HG02870 (cell line): ENCODE measurements around the gene MBD4.
A peak's percentile ranks its signal among the peaks of the same experiment; 100 is the strongest.
"Not testable (repeated sequence)": the region's sequence is repeated elsewhere in the genome, so short reads cannot be mapped to it uniquely, and the experiment has no call there.

Experiments used
- ATAC-seq: cut with Tn5 transposase; IDR thresholded peaks from one replicate; pipeline ENCODE4 v1.9.1; 2021; ENCODE audit warnings: mild to moderate bottlenecking, moderate library complexity; ENCODE audit not compliant: unreplicated experiment

The MBD4 gene

DNA sequence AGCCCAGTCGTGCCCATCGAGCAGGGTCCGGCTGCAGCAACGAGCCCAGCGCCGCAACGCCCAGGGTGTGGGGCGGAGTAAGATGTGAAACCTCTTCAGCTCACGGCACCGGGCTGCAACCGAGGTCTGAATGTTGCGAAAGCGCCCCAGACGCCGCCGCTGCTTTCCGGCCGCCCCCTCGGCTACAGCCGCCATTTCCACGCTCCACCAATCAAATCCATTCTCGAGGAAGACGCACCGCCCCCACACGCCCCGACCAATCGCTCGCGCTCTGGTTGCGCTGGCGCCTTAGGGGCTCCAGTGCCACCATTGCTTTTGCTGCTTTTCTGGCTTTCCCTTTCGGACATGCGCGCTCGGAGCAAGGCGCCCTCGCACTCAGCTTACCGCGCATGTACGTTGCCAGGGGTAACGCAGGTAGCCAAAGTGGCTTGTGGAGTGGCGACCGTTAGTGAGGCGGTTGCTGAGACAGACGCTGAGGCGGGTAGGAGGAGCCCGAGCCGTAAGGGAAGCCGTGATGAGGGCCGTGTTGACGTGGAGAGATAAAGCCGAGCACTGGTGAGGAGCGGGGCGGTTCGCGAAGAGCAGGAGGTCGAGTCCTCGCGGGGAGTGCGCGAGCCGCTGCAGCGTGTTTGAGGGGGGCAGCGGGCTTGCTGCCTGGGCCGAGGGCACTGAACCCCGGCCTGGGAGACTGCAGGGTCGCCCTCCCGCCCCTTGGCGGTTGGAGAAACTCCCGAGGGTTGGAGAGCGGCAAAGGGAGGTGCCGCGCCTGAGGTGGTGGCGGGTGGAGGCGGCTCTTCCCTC, at the start of gene MBD4, which contains the start of gene IFT122:
MBD4 (minus strand) TSS at position 132 of the 801 bp plus-strand sequence; CDS start at position 17, 115 bp downstream.
IFT122 (plus strand) TSS at position 408 of the 801 bp plus-strand sequence; CDS start at position 515, 107 bp downstream.
- peak; percentile 84 for ATAC-seq

- not testable (repeated sequence) for ATAC-seq
These were observed 49.5 kb upstream of the MBD4 start for GRCh38 chr3:129489258-129489657.

- not testable (repeated sequence) for ATAC-seq
These were observed 48.2 kb upstream of the MBD4 start for GRCh38 chr3:129487868-129488335.

- ATAC-seq, result no peak
These were observed 47.6 kb upstream of the MBD4 start for GRCh38 chr3:129487183-129487867.

- no peak for ATAC-seq
These were observed 46.9 kb upstream of the MBD4 start for GRCh38 chr3:129486664-129487035.

DNA sequence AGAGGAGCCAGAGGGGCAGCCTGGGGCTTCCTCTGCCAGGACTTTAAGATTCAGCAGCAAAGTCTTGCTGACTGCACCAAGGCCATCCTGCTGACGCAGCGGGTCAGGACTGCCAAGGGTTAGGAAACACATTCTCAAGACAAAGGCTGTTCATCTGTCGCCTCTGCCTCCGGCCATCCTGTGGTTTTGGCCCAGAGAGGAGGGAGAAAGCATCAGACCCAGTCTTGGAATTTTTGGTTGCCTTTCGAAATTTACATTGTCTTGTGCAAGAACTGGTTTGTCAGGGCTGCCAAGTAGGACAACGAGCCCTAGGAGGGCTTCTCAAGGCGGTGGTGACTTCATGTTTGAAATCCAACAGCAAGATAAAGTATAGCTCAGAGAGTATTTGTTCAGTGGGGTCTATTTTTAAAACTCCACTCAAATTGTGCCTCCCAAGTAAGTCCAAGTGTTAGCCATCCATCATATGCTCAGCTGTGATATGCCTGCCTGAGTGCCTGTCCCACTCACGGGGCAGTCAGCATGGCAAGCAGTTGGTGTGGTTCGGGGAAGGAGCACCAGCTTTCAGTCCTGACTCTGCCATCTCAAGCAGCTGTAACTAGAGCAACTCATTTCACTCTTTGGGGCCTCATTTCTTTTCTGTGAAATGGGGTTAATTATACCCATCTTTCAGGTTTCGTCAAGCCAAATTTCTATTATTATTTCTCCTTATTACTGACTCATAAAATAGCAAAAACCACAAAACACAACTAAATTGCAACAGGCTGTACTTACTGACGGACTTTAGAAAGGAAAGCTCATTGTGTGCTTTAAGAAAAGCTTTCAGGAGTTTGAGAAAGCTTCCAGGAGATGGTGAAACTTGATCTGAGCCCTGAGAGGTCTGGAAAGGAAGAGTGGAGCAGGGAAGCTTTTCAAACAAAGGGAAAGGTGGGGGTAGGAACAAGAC, 46.2 kb upstream of the MBD4 start:
- ATAC-seq, result no peak

DNA sequence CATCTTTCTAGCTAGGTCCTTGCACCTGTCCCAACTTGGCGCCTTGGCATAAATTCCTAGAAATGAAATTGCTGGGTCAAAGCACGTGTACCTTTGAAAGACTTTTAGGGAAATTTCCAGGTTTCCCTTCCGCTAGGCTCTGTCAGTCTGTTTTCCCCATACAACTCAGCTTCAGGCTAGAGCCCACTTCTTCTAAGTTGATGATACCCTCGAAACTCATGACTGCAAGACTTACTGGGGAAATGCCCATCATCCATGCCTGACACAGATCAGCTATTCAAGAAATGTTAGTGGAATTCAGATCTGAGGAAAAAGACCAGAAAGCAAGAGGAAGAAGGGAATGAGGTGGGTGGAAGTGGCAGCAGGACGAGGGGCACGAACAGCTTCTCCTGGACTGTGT, 45.4 kb upstream of the MBD4 start:
- ATAC-seq, result not testable (repeated sequence)

DNA sequence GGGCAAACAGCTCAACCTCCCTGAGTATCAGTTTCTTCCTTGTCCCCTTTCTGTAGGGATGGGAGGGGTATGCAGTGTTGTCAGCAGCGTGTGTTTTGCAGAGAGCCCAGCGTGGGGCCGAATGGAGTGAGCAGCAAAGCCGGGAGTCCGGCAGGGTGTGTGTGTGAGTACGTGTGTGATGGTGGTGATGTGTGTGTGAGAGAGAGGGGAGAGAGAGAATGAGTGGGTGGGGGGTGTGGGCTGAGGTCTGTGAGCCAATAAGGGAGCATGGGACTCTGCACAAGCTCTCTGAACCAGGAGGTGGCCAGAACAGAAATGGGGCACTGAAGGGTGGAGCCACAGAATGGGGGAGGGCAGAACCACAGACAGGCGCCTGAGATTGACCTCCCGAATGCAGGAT, 44.1 kb upstream of the MBD4 start:
- no peak for ATAC-seq

DNA sequence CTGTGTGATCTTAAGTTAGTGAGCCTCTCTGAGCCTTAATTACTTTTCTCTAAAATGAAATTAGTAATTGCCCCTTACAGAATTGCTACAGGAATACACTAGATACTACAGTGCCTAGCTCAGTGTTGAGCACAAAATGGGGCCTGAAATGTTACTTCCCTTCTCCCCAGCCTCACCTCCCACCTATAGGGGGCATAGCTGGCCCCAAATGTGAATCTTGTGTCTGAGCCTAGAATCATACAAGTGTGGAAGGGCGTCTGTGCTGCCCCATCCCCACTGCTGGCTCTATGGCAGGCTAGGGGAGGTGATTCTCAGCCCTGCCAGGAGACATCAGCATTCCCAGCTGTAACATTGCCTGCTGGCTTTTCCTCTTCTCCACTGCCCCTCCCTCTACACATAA, 43.0 kb upstream of the MBD4 start:
- no peak for ATAC-seq

DNA sequence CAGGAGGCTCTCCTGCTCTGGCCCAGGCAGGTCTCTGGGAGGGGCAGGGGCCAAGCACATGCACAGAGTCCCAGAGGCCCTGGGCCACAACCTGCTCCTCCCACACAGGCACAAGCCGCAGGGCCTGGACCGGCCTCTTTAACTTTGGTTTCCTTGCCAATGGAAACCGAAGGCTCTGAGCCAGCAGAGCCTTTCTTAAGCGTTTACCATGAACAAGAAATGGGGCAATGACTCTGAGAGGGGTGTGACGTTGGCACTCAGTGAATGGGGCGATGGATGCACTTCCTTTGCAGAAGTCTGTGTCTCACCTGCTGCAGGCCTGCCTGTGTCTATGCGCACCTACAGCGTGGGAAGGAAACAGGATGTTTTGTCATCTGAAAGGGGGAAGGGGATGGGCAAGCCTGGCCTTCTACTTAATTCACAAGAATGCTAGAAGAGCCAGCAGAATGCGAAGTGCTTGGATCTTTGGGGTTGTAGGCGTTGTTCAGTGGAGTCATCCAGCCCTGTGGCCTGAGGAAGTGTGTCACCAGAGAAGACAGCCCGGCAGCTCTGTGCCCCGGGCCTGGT, 42.1 kb upstream of the MBD4 start:
- no peak for ATAC-seq

DNA sequence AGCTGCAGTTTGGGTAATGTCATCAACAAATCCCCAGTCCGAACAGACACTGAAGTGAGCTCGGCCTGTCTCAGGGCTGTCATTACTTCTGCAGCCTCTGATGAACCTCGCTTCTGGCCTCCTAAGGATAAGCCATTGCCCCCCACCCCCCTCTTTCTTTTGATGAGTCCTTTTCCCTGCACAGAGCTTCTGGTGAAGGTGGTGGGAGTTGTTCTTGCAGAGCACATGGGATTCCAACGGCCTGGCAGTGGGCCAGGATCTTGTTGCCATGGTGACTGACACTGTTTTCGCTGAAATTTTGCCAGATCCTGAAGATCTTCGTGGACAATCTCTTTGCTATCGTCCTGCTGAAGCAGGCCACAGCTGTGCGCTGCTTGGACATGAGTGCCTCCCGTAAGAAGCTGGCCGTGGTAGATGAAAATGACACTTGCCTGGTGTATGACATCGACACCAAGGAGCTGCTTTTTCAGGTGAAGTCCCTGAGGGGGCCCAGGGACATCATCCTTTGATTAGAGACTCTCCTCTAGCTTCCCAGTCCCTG, 41.5 kb upstream of the MBD4 start:
- ATAC-seq, result not testable (repeated sequence)

DNA sequence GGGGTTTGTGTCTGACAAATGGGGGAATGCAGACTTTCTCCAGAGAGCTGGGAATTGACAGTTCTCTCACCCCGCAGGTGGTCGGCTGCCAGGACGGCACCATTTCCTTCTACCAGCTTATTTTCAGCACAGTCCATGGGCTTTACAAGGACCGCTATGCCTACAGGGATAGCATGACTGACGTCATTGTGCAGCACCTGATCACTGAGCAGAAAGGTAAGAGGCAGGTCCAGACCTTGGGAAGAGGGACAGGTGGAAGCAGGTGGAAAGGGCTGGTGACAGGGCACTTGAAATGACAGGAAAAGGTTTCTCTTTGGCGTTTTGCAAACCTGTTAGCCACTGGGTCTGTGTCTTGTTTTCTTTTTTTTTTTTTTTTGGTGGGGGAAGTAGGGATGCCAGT, 36.8 kb upstream of the MBD4 start:
- ATAC-seq, result no peak

DNA sequence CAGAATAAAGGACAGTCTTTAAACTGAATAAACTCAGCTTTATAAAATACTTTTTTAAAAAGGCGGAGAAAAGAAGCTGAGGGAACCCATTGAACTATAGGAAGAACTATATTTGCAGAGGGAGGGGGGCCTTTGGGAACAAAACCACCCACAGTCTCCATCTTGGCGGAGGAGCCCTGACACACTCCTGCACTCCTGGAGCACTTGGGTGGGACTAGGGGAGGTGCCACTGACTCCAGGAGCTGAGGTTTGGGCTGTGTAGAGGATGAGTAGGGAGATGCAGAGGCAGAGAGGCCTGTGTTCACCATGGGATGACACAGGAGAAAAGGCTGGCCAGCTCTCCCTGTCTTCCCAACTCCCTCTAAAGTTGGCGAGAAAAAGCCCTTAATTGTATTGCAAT, 36.1 kb upstream of the MBD4 start:
- no peak for ATAC-seq

DNA sequence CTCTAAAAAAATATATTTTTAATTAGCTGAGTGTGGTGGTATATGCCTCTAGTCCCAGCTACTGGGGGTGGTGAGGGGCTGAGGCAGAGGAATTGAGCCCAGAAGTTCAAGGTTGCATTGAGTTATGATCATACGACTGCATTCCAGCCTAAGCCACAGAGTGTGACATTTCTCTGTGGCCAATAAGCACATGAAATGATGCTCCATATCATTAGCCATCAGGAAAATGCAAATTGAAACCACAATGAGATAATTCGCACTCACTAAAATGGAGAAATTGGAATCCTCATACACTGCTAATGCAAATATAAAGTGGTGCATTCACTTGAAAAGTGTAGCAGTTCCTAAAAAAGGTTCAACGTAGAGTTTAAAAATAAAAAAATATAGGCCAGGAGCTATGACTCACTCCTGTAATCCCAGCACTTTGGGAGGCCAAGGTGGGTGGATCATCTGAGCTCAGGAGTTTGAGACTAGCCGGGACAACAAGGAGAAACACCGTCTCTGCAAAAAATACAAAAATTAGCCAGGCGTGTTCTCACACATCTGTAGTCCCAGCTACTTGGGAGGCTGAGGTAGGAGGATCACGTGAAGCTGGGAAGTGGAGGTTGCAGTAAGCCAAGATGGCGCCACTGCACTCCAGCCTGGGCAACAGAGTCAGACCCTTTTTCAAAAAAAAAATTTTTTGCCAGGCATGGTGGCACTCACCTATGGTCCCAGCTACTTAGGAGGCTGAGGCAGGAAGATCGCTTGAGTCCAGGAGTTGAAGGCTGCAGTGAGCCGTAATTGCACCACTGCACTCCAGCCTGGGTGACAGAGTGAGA, 35.4 kb upstream of the MBD4 start:
- ATAC-seq, result no peak

DNA sequence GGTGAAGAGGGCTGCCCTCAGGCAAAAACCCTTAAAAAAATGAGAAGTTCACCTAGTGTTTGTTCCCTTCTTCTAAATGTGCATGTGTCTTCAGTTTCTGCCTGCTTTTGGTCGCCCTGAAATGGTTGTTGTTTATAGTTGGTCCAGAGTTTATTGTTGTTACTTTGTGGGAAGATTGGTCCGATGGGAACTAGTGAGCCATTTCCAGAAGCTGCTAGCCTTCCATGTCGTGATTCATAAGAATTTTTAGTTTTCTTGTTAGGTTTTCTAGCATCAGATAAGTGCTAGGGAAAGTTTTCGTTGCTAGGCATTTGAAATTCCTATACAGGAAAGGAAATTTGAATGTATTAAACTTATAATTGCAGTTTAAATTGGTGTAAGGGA, 34.0 kb upstream of the MBD4 start:
- no peak for ATAC-seq

DNA sequence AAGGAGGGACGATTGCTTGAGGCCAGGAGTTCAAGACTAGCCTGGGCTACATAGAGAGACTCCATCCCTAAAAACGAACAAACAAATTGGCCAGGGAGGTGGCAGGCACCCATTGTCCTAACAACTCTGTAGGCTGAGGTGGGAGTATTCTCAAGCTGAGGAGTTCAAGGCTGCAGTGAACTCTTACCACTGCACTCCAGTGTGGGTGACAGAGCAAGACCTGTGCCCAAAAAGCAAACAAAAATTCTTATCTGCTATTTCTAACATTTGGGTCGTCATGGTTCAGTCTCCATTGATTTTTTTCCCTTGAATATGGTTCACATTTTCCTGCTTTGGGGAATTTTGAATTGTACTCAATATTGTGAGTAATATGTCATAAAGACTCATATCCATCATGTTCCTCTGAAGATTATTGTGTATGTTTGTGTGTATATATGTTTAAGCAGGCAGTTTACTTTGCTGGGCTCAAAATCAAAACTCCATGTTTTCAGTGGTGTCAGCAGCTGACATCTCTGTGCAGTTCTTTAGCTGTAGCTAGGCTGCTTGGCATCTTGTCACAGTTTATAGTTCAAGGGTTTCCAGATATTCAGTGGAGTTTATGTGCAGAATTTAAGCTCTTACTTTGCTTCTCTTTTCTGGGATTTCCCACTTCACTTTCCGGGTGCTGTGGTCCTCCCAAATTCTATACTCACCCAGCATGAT, 33.5 kb upstream of the MBD4 start:
- ATAC-seq, result no peak

DNA sequence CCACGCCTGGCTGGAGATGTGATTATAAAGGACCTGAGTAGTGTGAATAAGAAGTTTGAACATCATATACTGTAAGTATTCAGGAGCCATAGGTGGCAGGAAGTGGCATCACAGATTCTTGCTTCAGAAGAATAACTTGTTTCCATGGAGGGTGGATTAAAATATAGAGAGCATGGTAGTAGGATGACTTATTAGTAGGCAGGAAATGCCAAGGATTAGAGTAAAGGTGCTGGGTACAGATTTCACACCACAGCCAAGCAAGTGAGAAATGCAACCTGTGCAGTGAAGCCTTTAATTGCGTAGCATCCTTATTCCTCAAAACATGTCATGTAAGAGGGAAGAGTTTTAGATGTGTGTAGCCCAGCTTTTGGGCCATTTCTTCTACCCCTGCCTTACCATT, 31.1 kb upstream of the MBD4 start:
- no peak for ATAC-seq

DNA sequence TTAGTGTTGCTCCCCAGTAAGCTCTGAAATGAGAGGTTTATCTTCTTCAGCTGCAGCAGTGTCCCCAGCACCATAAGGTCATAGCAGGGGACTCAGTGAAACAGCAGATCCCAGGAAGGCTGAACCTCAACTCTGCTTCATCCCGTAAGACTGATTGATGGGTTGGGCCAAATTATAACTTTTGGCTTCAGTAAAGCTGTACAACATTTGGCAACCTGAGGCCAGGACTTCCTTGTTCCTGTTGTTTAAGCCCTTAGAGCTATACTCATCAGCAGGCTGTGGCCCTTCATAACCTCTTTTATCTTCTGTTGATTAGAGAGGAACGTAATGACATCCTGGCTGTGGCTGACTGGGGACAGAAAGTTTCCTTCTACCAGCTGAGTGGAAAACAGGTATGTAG, 29.3 kb upstream of the MBD4 start:
- ATAC-seq, result no peak

- ATAC-seq, result no peak
These were observed 28.2 kb upstream of the MBD4 start for GRCh38 chr3:129467932-129468331.
